Tibial nerve (tissue), 4 donors: ENCODE measurements around the gene KIAA0319L. TPM values are rescaled to one million over a fixed set of nuclear protein-coding genes. Genes with fewer than 3 reads are reported as not detected.
"Not testable (repeated sequence)": the region's sequence is repeated elsewhere in the genome, so short reads cannot be mapped to it uniquely, and the experiment has no call there.

ENCODE experiments used
- DNase-seq, 2 donors: peaks; one replicate each; pipeline ENCODE4 v3.0.0-alpha.2; 2019; ENCODE audit warnings: low spot score in 2 of 2
- H3K27ac ChIP-seq, 4 donors: fragments of 200-600 bp; sonication (generic) in 3 of 4; one replicate each; pipeline ENCODE4 v1.5.1; 2017 to 2019; ENCODE audit warnings: mild to moderate bottlenecking in 1 of 4
- H3K27me3 ChIP-seq, 2 donors: fragments of 200-600 bp; sonication (generic) in 1 of 2; one replicate each; pipeline versions ENCODE4 v1.5.1 to v1.6.0; 2017 to 2019
- H3K36me3 ChIP-seq, 3 donors: fragments of 200-600 bp; sonication (generic); one replicate each; pipeline ENCODE4 v1.5.1; 2018 to 2019
- H3K4me1 ChIP-seq, 4 donors: fragments of 200-600 bp; sonication (generic) in 3 of 4; one replicate each; pipeline ENCODE4 v1.5.1; 2017 to 2019
- H3K4me3 ChIP-seq, 4 donors: fragments of 200-600 bp; sonication (generic) in 3 of 4; one replicate each; pipeline ENCODE4 v1.5.1; 2017 to 2019; ENCODE audit warnings: mild to moderate bottlenecking in 1 of 4, moderate library complexity in 1 of 4
- H3K9me3 ChIP-seq, 4 donors: fragments of 200-600 bp; sonication (generic) in 3 of 4; one replicate each; pipeline ENCODE4 v1.5.1; 2017 to 2019
- CTCF ChIP-seq, 5 experiments: fragments of 200-600 bp in 3 of 5; fragments of 450-650 bp in 2 of 5; sonication (generic) in 3 of 5; IDR thresholded peaks; one replicate each; pipeline ENCODE4 v1.5.1; 2016 to 2019; ENCODE audit warnings: antibody characterized with exemption in 5 of 5, mild to moderate bottlenecking in 3 of 5, moderate library complexity in 2 of 5
- EP300 ChIP-seq, 2 donors: sonication (generic); formaldehyde crosslinking; IDR thresholded peaks; one replicate each; pipeline ENCODE4 v1.6.1; 2017; ENCODE audit warnings: antibody characterized with exemption in 2 of 2, mild to moderate bottlenecking in 1 of 2
- POLR2A ChIP-seq, 2 donors: fragments of 450-650 bp; IDR thresholded peaks; one replicate each; pipeline ENCODE4 v1.6.1; 2017; ENCODE audit warnings: antibody characterized with exemption in 2 of 2, mild to moderate bottlenecking in 2 of 2, moderate library complexity in 2 of 2
- WGBS, 2 donors: methylation state at CpG; one replicate each; pipeline ENCODE4 v1.1.5; 2018; 5-methylcytosine and 5-hydroxymethylcytosine counted together
- total RNA-seq, 4 donors: library from RNA; depleted of rRNA; stranded (reverse); fragments of >200 nt; gene quantifications; one replicate each; pipeline ENCODE4 v1.1.0, GENCODE V29; 2016

The KIAA0319L gene
- total RNA-seq, 4 donors from 2014 or later = 57.0 to 115 (median 70.7) TPM

- Histone ChIP-seq H3K9me3 (no peaks in the 10 kb centered on the region), H3K27me3 (no peaks in the 10 kb centered on the region), H3K4me1 (no peaks in the 10 kb centered on the region), H3K36me3 (peaks cover 0 to 17% (median 0%) of the 10 kb centered on the region in 3 donors), H3K27ac (no peak overlapping the region), H3K4me3 (no peak overlapping the region)
- 87% methylated on average over 3 of the region's 3 CpGs for WGBS, 2 donors
- DNase-seq = no peak
- TF ChIP-seq CTCF (IDR thresholded peaks at IDR 0.05) (no peak), POLR2A (IDR thresholded peaks at IDR 0.05) (no peak), EP300 (IDR thresholded peaks at IDR 0.05) (no peak)
These were observed 28.1 kb upstream of the KIAA0319L start for GRCh38 chr1:35585281-35585680.

GRCh38 chr1:35581621-35582020 is 24.4 kb upstream of the KIAA0319L start:
- H3K4me1 ChIP-seq = peaks cover 0 to 19% (median 5%) of the 10 kb centered on the region in 4 donors
- H3K9me3 ChIP-seq, DNase-seq, H3K4me3 ChIP-seq, H3K27ac ChIP-seq, H3K36me3 ChIP-seq, H3K27me3 ChIP-seq: not testable (repeated sequence)
- WGBS, 2 donors = 95 to 97% methylated on average over 9 of the region's 9 CpGs

- no peak overlapping the region for H3K4me3 ChIP-seq
- peaks cover 0 to 25% (median 5%) of the 10 kb centered on the region in 4 donors for H3K4me1 ChIP-seq
- no peak overlapping the region for H3K27ac ChIP-seq
- 56 to 60% methylated on average over 4 of the region's 4 CpGs for WGBS, 2 donors
- H3K36me3 ChIP-seq = peaks cover 0 to 8% (median 0%) of the 10 kb centered on the region in 3 donors
- H3K9me3 ChIP-seq = no peaks in the 10 kb centered on the region
- DNase-seq = no peak
- TF ChIP-seq CTCF (IDR thresholded peaks at IDR 0.05) (no peak), POLR2A (IDR thresholded peaks at IDR 0.05) (no peak), EP300 (IDR thresholded peaks at IDR 0.05) (no peak)
- peaks cover 0 to 16% of the 10 kb centered on the region in 2 donors for H3K27me3 ChIP-seq
These were observed 23.8 kb upstream of the KIAA0319L start for GRCh38 chr1:35580949-35581388.

GRCh38 chr1:35577071-35577998 is 20.1 kb upstream of the KIAA0319L start:
- peaks cover 0 to 9% (median 0%) of the 10 kb centered on the region in 3 donors for H3K36me3 ChIP-seq
- H3K27ac ChIP-seq = no peak overlapping the region
- H3K4me1 ChIP-seq = peaks cover 0 to 35% (median 15%) of the 10 kb centered on the region in 4 donors
- H3K27me3 ChIP-seq = peaks cover 0 to 46% of the 10 kb centered on the region in 2 donors
- WGBS, 2 donors = 2 to 10% methylated on average over 31 to 60 of the region's 70 CpGs
- no peaks in the 10 kb centered on the region for H3K9me3 ChIP-seq
- H3K4me3 ChIP-seq = peak overlapping the region; percentile 29 to 56 (median 42)
- DNase-seq = peak in 1 of 2 donors; percentile 22
- no peak for TF ChIP-seq POLR2A (IDR thresholded peaks at IDR 0.05)
- no peak for TF ChIP-seq CTCF (IDR thresholded peaks at IDR 0.05)
- no peak for TF ChIP-seq EP300 (IDR thresholded peaks at IDR 0.05)

- WGBS, 2 donors = 14 to 17% methylated on average over 25 to 36 of the region's 37 CpGs
- not testable (repeated sequence) for DNase-seq, H3K27ac ChIP-seq, H3K36me3 ChIP-seq, H3K9me3 ChIP-seq
- Histone ChIP-seq H3K27me3 (peaks cover 0 to 53% of the 10 kb centered on the region in 2 donors), H3K4me1 (peaks cover 0 to 35% (median 15%) of the 10 kb centered on the region in 4 donors), H3K4me3 (peak overlapping the region in 3 of 4 donors; percentile 30 to 56 (median 53))
These were observed 19.5 kb upstream of the KIAA0319L start for GRCh38 chr1:35576766-35577070.

GRCh38 chr1:35576061-35576765 is 19.0 kb upstream of the KIAA0319L start:
- H3K27me3 ChIP-seq = peaks cover 0 to 58% of the 10 kb centered on the region in 2 donors
- WGBS, 2 donors = 65 to 70% methylated on average over 10 of the region's 10 CpGs
- H3K27ac ChIP-seq = no peak overlapping the region
- H3K4me1 ChIP-seq = peaks cover 0 to 35% (median 15%) of the 10 kb centered on the region in 4 donors
- H3K9me3 ChIP-seq = no peaks in the 10 kb centered on the region
- peaks cover 0 to 9% (median 0%) of the 10 kb centered on the region in 3 donors for H3K36me3 ChIP-seq
- TF ChIP-seq CTCF (IDR thresholded peaks at IDR 0.05) (no peak), POLR2A (IDR thresholded peaks at IDR 0.05) (no peak), EP300 (IDR thresholded peaks at IDR 0.05) (no peak)
- peak overlapping the region in 1 of 4 donors; percentile 56 for H3K4me3 ChIP-seq
- DNase-seq = no peak
